Neural cell (in vitro differentiated cells): ENCODE data around the gene NT5M. TPM values are rescaled to one million over a fixed set of nuclear protein-coding genes. Genes with fewer than 3 reads are reported as not detected.

ENCODE experiments used
- H2AFZ ChIP-seq: fragments of 200-600, 300-800 bp; sonication (generic), shearing (Covaris generic); 2 replicates; pipeline ENCODE4 v1.6.0; 2014; ENCODE audit warnings: low read depth, mild to moderate bottlenecking, antibody characterized with exemption, low read length, moderate library complexity
- H3F3A ChIP-seq: fragments of 200-600 bp; shearing (Covaris generic); 2 replicates; pipeline ENCODE4 v1.6.1; 2016; ENCODE audit warnings: mild to moderate bottlenecking, moderate library complexity, mixed read lengths, antibody characterized with exemption, low read length; ENCODE audit not compliant: insufficient read depth, poor library complexity, severe bottlenecking
- H3K27ac ChIP-seq: fragments of 200-600, 300-800 bp; sonication (generic), shearing (Covaris generic); 2 replicates; pipeline ENCODE4 v1.5.1; 2014; ENCODE audit warnings: mild to moderate bottlenecking, low read length, moderate library complexity
- H3K27me3 ChIP-seq: fragments of 300-800, 200-600 bp; sonication (generic), shearing (Covaris generic); 2 replicates; pipeline ENCODE4 v1.6.0; 2014; ENCODE audit warnings: mild to moderate bottlenecking, low read depth, low read length, moderate library complexity; ENCODE audit not compliant: insufficient read depth
- H3K36me3 ChIP-seq: fragments of 300-800, 200-600 bp; sonication (generic), shearing (Covaris generic); 2 replicates; pipeline ENCODE4 v1.5.1; 2014; ENCODE audit warnings: mild to moderate bottlenecking, antibody characterized with exemption, low read length, moderate library complexity; ENCODE audit not compliant: insufficient read depth
- H3K4me2 ChIP-seq: fragments of 300-800, 200-600 bp; sonication (generic), shearing (Covaris generic); 2 replicates; pipeline ENCODE4 v1.6.0; 2014; ENCODE audit warnings: mild to moderate bottlenecking, low read length
- H3K4me3 ChIP-seq: fragments of 300-800, 200-600 bp; sonication (generic), shearing (Covaris generic); 2 replicates; pipeline ENCODE4 v1.5.1; 2014; ENCODE audit warnings: mild to moderate bottlenecking, low read length, moderate library complexity
- H3K79me2 ChIP-seq: fragments of 200-600 bp; shearing (Covaris generic); replicated peaks from 2 replicates; pipeline ENCODE4 v1.6.0; 2014; ENCODE audit warnings: mild to moderate bottlenecking, low read length, moderate library complexity; ENCODE audit not compliant: insufficient read depth
- H3K9ac ChIP-seq: fragments of 300-800, 200-600 bp; sonication (generic), shearing (Covaris generic); 2 replicates; pipeline ENCODE4 v1.6.1; 2016; ENCODE audit warnings: mild to moderate bottlenecking, low read length, mixed read lengths
- H3K9me2 ChIP-seq: fragments of 200-600 bp; shearing (Covaris generic); 2 replicates; pipeline ENCODE4 v1.6.1; 2016; ENCODE audit warnings: mild to moderate bottlenecking, low read length, mixed read lengths; ENCODE audit not compliant: insufficient read depth
- H3K9me3 ChIP-seq: fragments of 200-600, 300-800 bp; sonication (generic), shearing (Covaris generic); 2 replicates; pipeline ENCODE4 v1.6.1; 2016; ENCODE audit warnings: mild to moderate bottlenecking, mixed run types, low read length, moderate library complexity, mixed read lengths
- H4K20me1 ChIP-seq: fragments of 200-600 bp; shearing (Covaris generic); 2 replicates; pipeline ENCODE4 v1.6.1; 2016; ENCODE audit warnings: mild to moderate bottlenecking, mixed run types; ENCODE audit not compliant: insufficient read depth
- EP300 ChIP-seq: fragments of 450-650 bp; conservative IDR thresholded peaks from 2 replicates; pipeline ENCODE4 v1.6.1; 2014; ENCODE audit warnings: antibody characterized with exemption, mild to moderate bottlenecking, moderate library complexity; ENCODE audit not compliant: poor library complexity, severe bottlenecking
- EZH2 ChIP-seq: fragments of 200-600, 300-800 bp; shearing (Covaris generic), sonication (generic); IDR thresholded peaks from 2 replicates; pipeline ENCODE4 v1.6.1; 2014; ENCODE audit warnings: antibody characterized with exemption, low read length, borderline replicate concordance, mild to moderate bottlenecking; ENCODE audit not compliant: insufficient read depth, poor library complexity, severe bottlenecking
- MXI1 ChIP-seq: fragments of 450-650 bp; conservative IDR thresholded peaks from 2 replicates; pipeline ENCODE4 v1.6.1; 2014; ENCODE audit warnings: antibody characterized with exemption, mild to moderate bottlenecking; ENCODE audit not compliant: poor library complexity, severe bottlenecking
- POLR2AphosphoS5 ChIP-seq: IDR thresholded peaks from 2 replicates; pipeline ENCODE4 v1.6.1; 2012
- RAD21 ChIP-seq: fragments of 450-650 bp; conservative IDR thresholded peaks from 2 replicates; pipeline ENCODE4 v1.6.1; 2014; ENCODE audit warnings: antibody characterized with exemption, mild to moderate bottlenecking, moderate library complexity
- SMC3 ChIP-seq: fragments of 450-650 bp; conservative IDR thresholded peaks from 2 replicates; pipeline ENCODE4 v1.6.1; 2014; ENCODE audit warnings: antibody characterized with exemption, mild to moderate bottlenecking, moderate library complexity; ENCODE audit not compliant: poor library complexity
- TAF1 ChIP-seq: IDR thresholded peaks from 2 replicates; pipeline ENCODE4 v1.6.1; 2012; ENCODE audit warnings: low read depth
- polyA plus RNA-seq: library from polyadenylated mRNA; depleted of rRNA; stranded (reverse); fragments of >200 nt; gene quantifications from 2 replicates; pipeline ENCODE4 v1.2.3, GENCODE V29; 2014
- TF ChIP-seq, protein P1 (sequence below): IDR thresholded peaks from 2 replicates; pipeline ENCODE4 v1.6.1; 2012; ENCODE audit warnings: borderline replicate concordance
- TF ChIP-seq, protein P2 (sequence below): fragments of 450-650 bp; IDR thresholded peaks from 2 replicates; pipeline ENCODE4 v1.5.1; 2014; ENCODE audit warnings: antibody characterized with exemption, mild to moderate bottlenecking, moderate library complexity; ENCODE audit not compliant: poor library complexity, severe bottlenecking

Gene NT5M
- polyA plus RNA-seq, 1 donor from 2014 or later: 11.1 TPM

GRCh38 chr17:17355426-17355825 is 52.3 kb downstream of the NT5M start:
- Histone ChIP-seq H3K27ac (no peak overlapping the region), H4K20me1 (no peaks in the 10 kb centered on the region), H3K27me3 (no peaks in the 10 kb centered on the region), H3K9me2 (no peaks in the 10 kb centered on the region), H3K9ac (peak overlapping the region; percentile 22), H3K4me2 (no peak overlapping the region), H3F3A (no peaks in the 10 kb centered on the region), H3K79me2 (no peaks in the 10 kb centered on the region), H2AFZ (no peak overlapping the region), H3K9me3 (no peaks in the 10 kb centered on the region), H3K4me3 (no peak overlapping the region), H3K36me3 (no peaks in the 10 kb centered on the region)
- TF ChIP-seq POLR2AphosphoS5 (no peak), EP300 (no peak), EZH2 (no peak), RAD21 (no peak), TAF1 (no peak), MXI1 (no peak), SMC3 (no peak)
- TF ChIP-seq, protein P1, sequence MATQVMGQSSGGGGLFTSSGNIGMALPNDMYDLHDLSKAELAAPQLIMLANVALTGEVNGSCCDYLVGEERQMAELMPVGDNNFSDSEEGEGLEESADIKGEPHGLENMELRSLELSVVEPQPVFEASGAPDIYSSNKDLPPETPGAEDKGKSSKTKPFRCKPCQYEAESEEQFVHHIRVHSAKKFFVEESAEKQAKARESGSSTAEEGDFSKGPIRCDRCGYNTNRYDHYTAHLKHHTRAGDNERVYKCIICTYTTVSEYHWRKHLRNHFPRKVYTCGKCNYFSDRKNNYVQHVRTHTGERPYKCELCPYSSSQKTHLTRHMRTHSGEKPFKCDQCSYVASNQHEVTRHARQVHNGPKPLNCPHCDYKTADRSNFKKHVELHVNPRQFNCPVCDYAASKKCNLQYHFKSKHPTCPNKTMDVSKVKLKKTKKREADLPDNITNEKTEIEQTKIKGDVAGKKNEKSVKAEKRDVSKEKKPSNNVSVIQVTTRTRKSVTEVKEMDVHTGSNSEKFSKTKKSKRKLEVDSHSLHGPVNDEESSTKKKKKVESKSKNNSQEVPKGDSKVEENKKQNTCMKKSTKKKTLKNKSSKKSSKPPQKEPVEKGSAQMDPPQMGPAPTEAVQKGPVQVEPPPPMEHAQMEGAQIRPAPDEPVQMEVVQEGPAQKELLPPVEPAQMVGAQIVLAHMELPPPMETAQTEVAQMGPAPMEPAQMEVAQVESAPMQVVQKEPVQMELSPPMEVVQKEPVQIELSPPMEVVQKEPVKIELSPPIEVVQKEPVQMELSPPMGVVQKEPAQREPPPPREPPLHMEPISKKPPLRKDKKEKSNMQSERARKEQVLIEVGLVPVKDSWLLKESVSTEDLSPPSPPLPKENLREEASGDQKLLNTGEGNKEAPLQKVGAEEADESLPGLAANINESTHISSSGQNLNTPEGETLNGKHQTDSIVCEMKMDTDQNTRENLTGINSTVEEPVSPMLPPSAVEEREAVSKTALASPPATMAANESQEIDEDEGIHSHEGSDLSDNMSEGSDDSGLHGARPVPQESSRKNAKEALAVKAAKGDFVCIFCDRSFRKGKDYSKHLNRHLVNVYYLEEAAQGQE: no peak
- TF ChIP-seq, protein P2, sequence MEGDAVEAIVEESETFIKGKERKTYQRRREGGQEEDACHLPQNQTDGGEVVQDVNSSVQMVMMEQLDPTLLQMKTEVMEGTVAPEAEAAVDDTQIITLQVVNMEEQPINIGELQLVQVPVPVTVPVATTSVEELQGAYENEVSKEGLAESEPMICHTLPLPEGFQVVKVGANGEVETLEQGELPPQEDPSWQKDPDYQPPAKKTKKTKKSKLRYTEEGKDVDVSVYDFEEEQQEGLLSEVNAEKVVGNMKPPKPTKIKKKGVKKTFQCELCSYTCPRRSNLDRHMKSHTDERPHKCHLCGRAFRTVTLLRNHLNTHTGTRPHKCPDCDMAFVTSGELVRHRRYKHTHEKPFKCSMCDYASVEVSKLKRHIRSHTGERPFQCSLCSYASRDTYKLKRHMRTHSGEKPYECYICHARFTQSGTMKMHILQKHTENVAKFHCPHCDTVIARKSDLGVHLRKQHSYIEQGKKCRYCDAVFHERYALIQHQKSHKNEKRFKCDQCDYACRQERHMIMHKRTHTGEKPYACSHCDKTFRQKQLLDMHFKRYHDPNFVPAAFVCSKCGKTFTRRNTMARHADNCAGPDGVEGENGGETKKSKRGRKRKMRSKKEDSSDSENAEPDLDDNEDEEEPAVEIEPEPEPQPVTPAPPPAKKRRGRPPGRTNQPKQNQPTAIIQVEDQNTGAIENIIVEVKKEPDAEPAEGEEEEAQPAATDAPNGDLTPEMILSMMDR: no peak

DNA sequence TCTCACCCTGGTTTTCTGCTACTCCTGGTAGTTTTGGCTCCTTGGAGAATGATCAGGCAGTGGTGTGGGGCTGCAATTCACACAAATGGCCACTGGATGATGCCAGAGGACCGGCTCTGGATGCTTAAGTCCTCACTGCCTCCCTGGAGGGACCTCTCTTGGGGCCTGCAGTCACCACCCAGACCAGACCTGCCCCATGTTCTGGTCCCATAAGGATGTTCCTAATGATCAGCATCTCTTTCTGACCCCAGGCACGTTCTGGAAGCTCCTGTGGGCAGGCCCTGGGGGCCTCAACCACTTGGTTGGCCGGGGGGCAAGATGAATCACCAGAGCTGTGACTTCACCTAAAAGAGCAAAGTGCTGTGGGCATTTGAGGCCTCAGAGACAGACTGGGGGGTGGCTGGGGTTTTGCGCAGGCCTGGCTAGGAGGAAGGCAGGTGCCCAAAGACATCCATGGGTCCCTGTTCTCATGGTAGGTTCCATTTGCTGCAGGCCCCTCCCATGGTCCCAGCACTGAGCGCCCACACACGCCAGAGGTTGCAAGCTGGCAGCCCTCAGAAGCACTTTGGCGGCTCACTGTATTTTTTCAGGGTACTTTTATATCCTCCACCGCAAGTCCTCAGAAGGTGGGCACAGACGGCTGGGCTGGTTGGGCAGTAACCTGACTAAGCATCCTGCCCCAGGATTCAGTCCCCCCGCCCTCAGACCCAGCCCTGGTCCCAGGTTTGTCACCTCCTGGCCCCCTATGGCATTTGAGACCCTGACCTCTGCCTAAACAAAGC is 53.2 kb downstream of the NT5M start:
- TF ChIP-seq EZH2 (no peak), SMC3 (peak; percentile 99), EP300 (peak; percentile 19), TAF1 (no peak), RAD21 (peak; percentile 100), POLR2AphosphoS5 (no peak), MXI1 (no peak)
- TF ChIP-seq, protein P1: no peak
- TF ChIP-seq, protein P2: peak; percentile 99
- no peak overlapping the region for H3K4me3 ChIP-seq
- H3K9me2 ChIP-seq: no peaks in the 10 kb centered on the region
- no peaks in the 10 kb centered on the region for H4K20me1 ChIP-seq
- no peak overlapping the region for H3K9ac ChIP-seq
- no peaks in the 10 kb centered on the region for H3K79me2 ChIP-seq
- H2AFZ ChIP-seq: no peak overlapping the region
- no peak overlapping the region for H3K27ac ChIP-seq
- H3K36me3 ChIP-seq: no peaks in the 10 kb centered on the region
- no peaks in the 10 kb centered on the region for H3K9me3 ChIP-seq
- no peak overlapping the region for H3K4me2 ChIP-seq
- H3F3A ChIP-seq: no peaks in the 10 kb centered on the region
- no peaks in the 10 kb centered on the region for H3K27me3 ChIP-seq
